ENCODE measurements around the gene DCTD.
"Not testable (repeated sequence)": the region's sequence is repeated elsewhere in the genome, so short reads cannot be mapped to it uniquely, and the experiment has no call there.

DCTD gene

GRCh38 chr4:182920676-182921075 is 3.5 kb upstream of the DCTD start:
- no peak for ATAC-seq

- peak in 1 of 2 donors; percentile 8 for ATAC-seq
Measured at GRCh38 chr4:182918791-182919302, 1.7 kb upstream of the DCTD start.

- ATAC-seq: peak; percentile 1 to 2
Measured at GRCh38 chr4:182918044-182918607, 940 bp upstream of the DCTD start.

- ATAC-seq: peak; percentile 5 to 6
Measured at GRCh38 chr4:182916483-182917181, 554 bp downstream of the DCTD start.

- ATAC-seq: no peak
Measured at GRCh38 chr4:182914357-182914756, 2.8 kb downstream of the DCTD start.

GRCh38 chr4:182913621-182914020 is 3.6 kb downstream of the DCTD start:
- no peak for ATAC-seq

GRCh38 chr4:182913036-182913435 is 4.2 kb downstream of the DCTD start:
- ATAC-seq: no peak

GRCh38 chr4:182908124-182908523 is 9.1 kb downstream of the DCTD start:
- no peak for ATAC-seq

- no peak for ATAC-seq
Measured at GRCh38 chr4:182907396-182907795, 9.8 kb downstream of the DCTD start.

- no peak for ATAC-seq
Measured at GRCh38 chr4:182906786-182907185, 10.4 kb downstream of the DCTD start.

GRCh38 chr4:182905038-182905437 is 12.1 kb downstream of the DCTD start:
- ATAC-seq: no peak

- no peak for ATAC-seq
Measured at GRCh38 chr4:182904211-182904761, 12.9 kb downstream of the DCTD start.

- ATAC-seq: no peak
Measured at GRCh38 chr4:182903013-182903412, 14.2 kb downstream of the DCTD start.

- no peak for ATAC-seq
Measured at GRCh38 chr4:182901337-182901736, 15.8 kb downstream of the DCTD start.

GRCh38 chr4:182900021-182900420 is 17.2 kb downstream of the DCTD start:
- not testable (repeated sequence) for ATAC-seq

- ATAC-seq: no peak
Measured at GRCh38 chr4:182898479-182898799, 18.7 kb downstream of the DCTD start.

- no peak for ATAC-seq
Measured at GRCh38 chr4:182897601-182898478, 19.3 kb downstream of the DCTD start.

GRCh38 chr4:182896421-182896820 is 20.8 kb downstream of the DCTD start:
- ATAC-seq: no peak

GRCh38 chr4:182895791-182896292 is 21.3 kb downstream of the DCTD start:
- ATAC-seq: no peak

GRCh38 chr4:182894681-182895275 is 22.4 kb downstream of the DCTD start:
- ATAC-seq: no peak

- no peak for ATAC-seq
Measured at GRCh38 chr4:182893474-182894080, 23.6 kb downstream of the DCTD start.

GRCh38 chr4:182893047-182893446 is 24.1 kb downstream of the DCTD start:
- ATAC-seq: no peak

Data from activated CD4-positive, CD25-positive, alpha-beta regulatory T cell treated with anti-CD3 and anti-CD28 coated beads, Interleukin-2, amount 50 U/mL, for 24 hours (primary cell).